GM12872 (cell line): ENCODE measurements around the gene AHSP.

Experiments
- CTCF ChIP-seq: IDR thresholded peaks from 3 replicates; pipeline ENCODE4 v1.5.1; 2011; ENCODE audit warnings: low read depth, mild to moderate bottlenecking, low read length, moderate library complexity; ENCODE audit not compliant: insufficient read depth

AHSP gene

GRCh38 chr16:31536804-31537361 is 9.2 kb downstream of the AHSP start:
- TF ChIP-seq CTCF = no peak

- TF ChIP-seq CTCF = no peak
Measured at GRCh38 chr16:31537362-31538242, 9.9 kb downstream of the AHSP start.

GRCh38 chr16:31542763-31543162 is 15.1 kb downstream of the AHSP start:
- no peak for TF ChIP-seq CTCF

GRCh38 chr16:31561426-31562233 is 33.9 kb downstream of the AHSP start:
- TF ChIP-seq CTCF = no peak

- no peak for TF ChIP-seq CTCF
Measured at GRCh38 chr16:31568577-31569359, 41.1 kb downstream of the AHSP start.

- no peak for TF ChIP-seq CTCF
Measured at GRCh38 chr16:31569360-31569717, 41.6 kb downstream of the AHSP start.
